ENCODE data around the gene ZNF41.
"Not testable (repeated sequence)": the region's sequence is repeated elsewhere in the genome, so short reads cannot be mapped to it uniquely, and the experiment has no call there.

The ZNF41 gene

GRCh38 chrX:47482512-47483305 lies at the start of gene ZNF41:
Gene ZNF41 (minus strand): TSS chrX:47483222. CDS start chrX:47467481, 15,741 bp downstream.
- peak; percentile 48 for DNase-seq (ENCODE audit: low read depth, low spot score)

- DNase-seq (ENCODE audit: low read depth, low spot score): no peak
These were observed 47.0 kb upstream of the ZNF41 start for GRCh38 chrX:47530049-47530448.

GRCh38 chrX:47529548-47529947 lies 46.5 kb upstream of the ZNF41 start:
- DNase-seq (ENCODE audit: low read depth, low spot score): no peak

GRCh38 chrX:47523713-47524166 lies 40.7 kb upstream of the ZNF41 start:
- DNase-seq (ENCODE audit: low read depth, low spot score): no peak

GRCh38 chrX:47523297-47523696 lies 40.3 kb upstream of the ZNF41 start:
- DNase-seq (ENCODE audit: low read depth, low spot score): peak; percentile 56

- no peak for DNase-seq (ENCODE audit: low read depth, low spot score)
These were observed 35.1 kb upstream of the ZNF41 start for GRCh38 chrX:47518144-47518543.

- no peak for DNase-seq (ENCODE audit: low read depth, low spot score)
These were observed 33.1 kb upstream of the ZNF41 start for GRCh38 chrX:47515941-47516665.

- DNase-seq (ENCODE audit: low read depth, low spot score): no peak
These were observed 31.7 kb upstream of the ZNF41 start for GRCh38 chrX:47514533-47515235.

- not testable (repeated sequence) for DNase-seq (ENCODE audit: low read depth, low spot score)
These were observed 30.3 kb upstream of the ZNF41 start for GRCh38 chrX:47513034-47513965.

GRCh38 chrX:47512383-47512782 lies 29.4 kb upstream of the ZNF41 start:
- DNase-seq (ENCODE audit: low read depth, low spot score): not testable (repeated sequence)

GRCh38 chrX:47507153-47507867 lies 24.3 kb upstream of the ZNF41 start:
- no peak for DNase-seq (ENCODE audit: low read depth, low spot score)

GRCh38 chrX:47503151-47503550 lies 20.1 kb upstream of the ZNF41 start:
- no peak for DNase-seq (ENCODE audit: low read depth, low spot score)

GRCh38 chrX:47502316-47503125 lies 19.5 kb upstream of the ZNF41 start:
- DNase-seq (ENCODE audit: low read depth, low spot score): no peak

- no peak for DNase-seq (ENCODE audit: low read depth, low spot score)
These were observed 18.4 kb upstream of the ZNF41 start for GRCh38 chrX:47501226-47502074.

- DNase-seq (ENCODE audit: low read depth, low spot score): no peak
These were observed 17.5 kb upstream of the ZNF41 start for GRCh38 chrX:47500554-47500953.

GRCh38 chrX:47499293-47499692 lies 16.3 kb upstream of the ZNF41 start:
- no peak for DNase-seq (ENCODE audit: low read depth, low spot score)

- no peak for DNase-seq (ENCODE audit: low read depth, low spot score)
These were observed 15.4 kb upstream of the ZNF41 start for GRCh38 chrX:47498411-47498810.

GRCh38 chrX:47497271-47497888 lies 14.4 kb upstream of the ZNF41 start:
- DNase-seq (ENCODE audit: low read depth, low spot score): no peak

Measured in activated naive CD8-positive, alpha-beta T cell treated with anti-CD3 and anti-CD28 coated beads, Interleukin-2, amount 50 U/mL, for 16 hours (primary cell).